Measurements from ENCODE around the gene PRR7. TPM values are rescaled to one million over a fixed set of nuclear protein-coding genes. Genes with fewer than 3 reads are reported as not detected.
"Not testable (repeated sequence)": the region's sequence is repeated elsewhere in the genome, so short reads cannot be mapped to it uniquely, and the experiment has no call there.

PRR7 gene
- total and polyA plus RNA-seq, 7 donors: 0.39 to 3.8 (median 1.8) TPM

- 80 to 86% (median 83%) methylated on average over 3 of the region's 3 CpGs for WGBS, 3 donors
- no peak for TF ChIP-seq CTCF (IDR thresholded peaks at IDR 0.05)
- no peak for DNase-seq
- Histone ChIP-seq H3K36me3 (ENCODE audit: insufficient read depth in 1 of 2, low read depth in 1 of 2) (no peaks in the 10 kb centered on the region), H3K4me3 (no peak overlapping the region), H3K27me3 (ENCODE audit: insufficient read depth in 3 of 3, low read length in 2 of 3) (no peaks in the 10 kb centered on the region), H3K9me3 (no peaks in the 10 kb centered on the region), H3K4me1 (no peaks in the 10 kb centered on the region), H3K27ac (no peak overlapping the region)
- intact Hi-C loops (cut with DNase I): no loop called here
- ATAC-seq: no peak
These were observed 32.1 kb upstream of the PRR7 start for GRCh38 chr5:177414481-177414880.

GRCh38 chr5:177417081-177417480 lies 29.5 kb upstream of the PRR7 start:
- not testable (repeated sequence) for H3K27ac ChIP-seq
- 75 to 85% (median 82%) methylated on average over 6 of the region's 6 CpGs for WGBS, 3 donors

GRCh38 chr5:177419046-177419445 lies 27.6 kb upstream of the PRR7 start:
- TF ChIP-seq CTCF (IDR thresholded peaks at IDR 0.05): no peak
- WGBS, 3 donors: 53 to 75% (median 57%) methylated on average over 3 of the region's 3 CpGs
- ATAC-seq: no peak
- H3K4me3 ChIP-seq: no peak overlapping the region
- H3K27me3 ChIP-seq (ENCODE audit: insufficient read depth in 3 of 3, low read length in 2 of 3): no peaks in the 10 kb centered on the region
- H3K36me3 ChIP-seq (ENCODE audit: insufficient read depth in 1 of 2, low read depth in 1 of 2): no peaks in the 10 kb centered on the region
- no peaks in the 10 kb centered on the region for H3K9me3 ChIP-seq
- intact Hi-C loops (cut with DNase I): no loop called here
- H3K27ac ChIP-seq: no peak overlapping the region
- no peak for DNase-seq
- no peaks in the 10 kb centered on the region for H3K4me1 ChIP-seq

More at GRCh38 chr5:177417081-177417480, 29.5 kb upstream of the PRR7 start:
- DNase-seq; H3K4me3 ChIP-seq; H3K9me3 ChIP-seq; H3K36me3 ChIP-seq (ENCODE audit: insufficient read depth in 1 of 2, low read depth in 1 of 2); ATAC-seq; H3K4me1 ChIP-seq; H3K27me3 ChIP-seq (ENCODE audit: insufficient read depth in 3 of 3, low read length in 2 of 3); intact Hi-C loops (cut with DNase I): not testable (repeated sequence)

GRCh38 chr5:177420472-177420871 lies 26.1 kb upstream of the PRR7 start:
- H3K27ac ChIP-seq; DNase-seq; H3K4me1 ChIP-seq; ATAC-seq; H3K4me3 ChIP-seq; H3K36me3 ChIP-seq (ENCODE audit: insufficient read depth in 1 of 2, low read depth in 1 of 2); H3K27me3 ChIP-seq (ENCODE audit: insufficient read depth in 3 of 3, low read length in 2 of 3); H3K9me3 ChIP-seq; intact Hi-C loops (cut with DNase I): not testable (repeated sequence)
- 74 to 82% (median 75%) methylated on average over 7 of the region's 7 CpGs for WGBS, 3 donors

GRCh38 chr5:177421062-177421798 lies 25.4 kb upstream of the PRR7 start:
- TF ChIP-seq CTCF (IDR thresholded peaks at IDR 0.05): no peak
- 59 to 64% (median 59%) methylated on average over 6 of the region's 6 CpGs for WGBS, 3 donors

More at GRCh38 chr5:177421062-177421798, 25.4 kb upstream of the PRR7 start:
- no peak for ATAC-seq
- no peak overlapping the region for H3K27ac ChIP-seq
- intact Hi-C loops (cut with DNase I): no loop called here
- H3K27me3 ChIP-seq (ENCODE audit: insufficient read depth in 3 of 3, low read length in 2 of 3): no peaks in the 10 kb centered on the region
- DNase-seq: no peak
- no peaks in the 10 kb centered on the region for H3K4me1 ChIP-seq
- H3K36me3 ChIP-seq (ENCODE audit: insufficient read depth in 1 of 2, low read depth in 1 of 2): no peaks in the 10 kb centered on the region
- no peak overlapping the region for H3K4me3 ChIP-seq
- no peaks in the 10 kb centered on the region for H3K9me3 ChIP-seq

Measured in psoas muscle (tissue), 8 donors.